Measurements from ENCODE around the gene PLCH2. TPM values are rescaled to one million over a fixed set of nuclear protein-coding genes. Genes with fewer than 3 reads are reported as not detected.

The PLCH2 gene
- total and polyA plus RNA-seq, 8 donors: 0.67 to 6.5 (median 3.7) TPM

DNA sequence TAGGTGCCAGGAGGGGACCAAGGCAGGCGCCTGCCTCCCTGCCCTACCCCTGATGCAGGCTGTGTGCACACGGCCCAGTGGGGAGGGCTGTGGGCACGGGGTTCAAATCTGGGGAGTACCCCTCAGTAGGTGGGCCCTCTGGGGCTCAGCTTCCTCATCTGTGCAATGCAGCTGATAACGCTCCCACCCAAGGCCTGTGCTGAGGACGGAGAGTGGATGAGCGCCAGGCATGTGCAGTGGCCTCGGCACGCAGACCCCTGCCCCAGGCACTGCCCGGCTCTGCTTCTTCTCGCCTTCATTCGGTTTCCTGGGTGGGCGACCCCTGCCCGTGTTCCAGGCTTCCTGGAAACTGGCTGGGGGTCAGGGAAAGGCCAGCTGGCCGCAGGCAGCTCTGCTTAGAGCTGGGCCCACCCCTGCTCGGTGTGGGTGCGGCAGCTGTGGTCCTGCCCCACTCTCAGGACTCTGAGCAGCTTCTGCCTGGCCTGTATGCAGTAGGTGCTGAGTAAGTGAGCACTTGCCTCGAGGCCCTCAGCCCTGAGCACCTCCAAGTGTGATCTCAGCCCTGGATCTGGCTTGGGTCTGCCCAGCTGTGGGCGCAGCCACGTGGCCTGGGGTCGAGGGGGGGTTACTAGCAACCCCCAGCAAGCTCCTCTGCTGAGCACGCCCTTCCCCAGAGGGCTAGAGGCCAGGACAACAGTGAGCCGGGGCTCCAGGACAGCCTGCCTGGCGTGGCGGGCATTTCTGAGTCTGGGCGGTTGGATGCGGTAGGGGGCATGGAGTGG lies 68.2 kb downstream of the PLCH2 start:
- Histone ChIP-seq H3K36me3 (no peaks in the 10 kb centered on the region), H3K4me1 (peaks cover 31 to 68% of the 10 kb centered on the region in 2 donors), H3K4me3 (no peak overlapping the region), H3K27me3 (peaks cover 3 to 28% of the 10 kb centered on the region in 2 donors), H3K9me3 (no peaks in the 10 kb centered on the region), H3K27ac (peak overlapping the region in 1 of 2 donors; percentile 20)
- ATAC-seq (no peak), DNase-seq (no peak)
- intact Hi-C loops (cut with DNase I): loop anchor here in 1 of 2 donors (10.0 kb wide), 1 partner anchor 129 kb away; the partner anchor contains the start of gene PEX10
- TF ChIP-seq, protein P1, sequence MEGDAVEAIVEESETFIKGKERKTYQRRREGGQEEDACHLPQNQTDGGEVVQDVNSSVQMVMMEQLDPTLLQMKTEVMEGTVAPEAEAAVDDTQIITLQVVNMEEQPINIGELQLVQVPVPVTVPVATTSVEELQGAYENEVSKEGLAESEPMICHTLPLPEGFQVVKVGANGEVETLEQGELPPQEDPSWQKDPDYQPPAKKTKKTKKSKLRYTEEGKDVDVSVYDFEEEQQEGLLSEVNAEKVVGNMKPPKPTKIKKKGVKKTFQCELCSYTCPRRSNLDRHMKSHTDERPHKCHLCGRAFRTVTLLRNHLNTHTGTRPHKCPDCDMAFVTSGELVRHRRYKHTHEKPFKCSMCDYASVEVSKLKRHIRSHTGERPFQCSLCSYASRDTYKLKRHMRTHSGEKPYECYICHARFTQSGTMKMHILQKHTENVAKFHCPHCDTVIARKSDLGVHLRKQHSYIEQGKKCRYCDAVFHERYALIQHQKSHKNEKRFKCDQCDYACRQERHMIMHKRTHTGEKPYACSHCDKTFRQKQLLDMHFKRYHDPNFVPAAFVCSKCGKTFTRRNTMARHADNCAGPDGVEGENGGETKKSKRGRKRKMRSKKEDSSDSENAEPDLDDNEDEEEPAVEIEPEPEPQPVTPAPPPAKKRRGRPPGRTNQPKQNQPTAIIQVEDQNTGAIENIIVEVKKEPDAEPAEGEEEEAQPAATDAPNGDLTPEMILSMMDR (IDR thresholded peaks at IDR 0.05): no peak

DNA sequence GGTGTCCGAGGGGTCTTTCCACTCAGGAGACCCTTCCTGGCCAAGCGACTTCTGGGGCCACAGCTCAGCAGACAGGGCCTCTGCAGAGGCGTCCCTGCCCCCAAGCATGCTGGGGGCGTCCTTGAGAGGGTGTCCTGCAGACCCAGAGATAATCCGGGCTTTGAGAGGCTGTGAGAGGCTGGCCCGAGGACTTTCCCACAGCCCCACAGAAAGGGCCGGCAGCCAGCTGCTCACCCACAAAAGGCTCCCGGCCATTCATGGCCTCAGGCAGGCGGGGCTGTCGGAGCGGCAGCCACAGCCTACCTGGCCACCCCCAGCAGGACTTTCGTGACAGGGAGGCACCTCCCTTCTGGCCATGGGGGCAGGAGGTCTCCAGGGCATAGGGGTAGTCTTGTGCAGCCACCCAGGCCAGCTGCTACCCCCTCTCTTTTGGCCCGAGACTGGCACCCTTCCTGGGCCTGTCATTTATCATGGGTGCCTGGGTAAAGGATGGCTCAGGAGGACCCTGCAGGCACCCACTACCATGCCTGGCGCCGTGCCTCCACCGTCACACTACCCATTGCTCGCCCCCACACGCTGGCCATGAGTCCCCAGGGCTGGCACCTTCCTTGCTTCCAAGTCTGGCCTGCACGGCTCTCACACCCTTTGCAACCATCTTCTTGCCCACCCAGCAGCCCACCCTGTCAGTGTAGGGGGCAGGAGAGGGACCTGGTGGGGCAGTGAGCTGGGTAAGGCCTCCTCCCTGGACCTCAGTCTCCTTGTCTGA lies 69.0 kb downstream of the PLCH2 start:
- Histone ChIP-seq H3K4me1 (peaks cover 31 to 76% of the 10 kb centered on the region in 2 donors), H3K27me3 (peaks cover 3 to 20% of the 10 kb centered on the region in 2 donors), H3K4me3 (no peak overlapping the region), H3K36me3 (no peaks in the 10 kb centered on the region), H3K9me3 (no peaks in the 10 kb centered on the region), H3K27ac (peak overlapping the region in 1 of 2 donors; percentile 97)
- TF ChIP-seq, protein P1 (IDR thresholded peaks at IDR 0.05): no peak
- no peak for ATAC-seq
- DNase-seq: no peak
- intact Hi-C loops (cut with DNase I): loop anchor here in 1 of 2 donors (10.0 kb wide), 1 partner anchor 130 kb away; the partner anchor contains the start of gene PEX10

DNA sequence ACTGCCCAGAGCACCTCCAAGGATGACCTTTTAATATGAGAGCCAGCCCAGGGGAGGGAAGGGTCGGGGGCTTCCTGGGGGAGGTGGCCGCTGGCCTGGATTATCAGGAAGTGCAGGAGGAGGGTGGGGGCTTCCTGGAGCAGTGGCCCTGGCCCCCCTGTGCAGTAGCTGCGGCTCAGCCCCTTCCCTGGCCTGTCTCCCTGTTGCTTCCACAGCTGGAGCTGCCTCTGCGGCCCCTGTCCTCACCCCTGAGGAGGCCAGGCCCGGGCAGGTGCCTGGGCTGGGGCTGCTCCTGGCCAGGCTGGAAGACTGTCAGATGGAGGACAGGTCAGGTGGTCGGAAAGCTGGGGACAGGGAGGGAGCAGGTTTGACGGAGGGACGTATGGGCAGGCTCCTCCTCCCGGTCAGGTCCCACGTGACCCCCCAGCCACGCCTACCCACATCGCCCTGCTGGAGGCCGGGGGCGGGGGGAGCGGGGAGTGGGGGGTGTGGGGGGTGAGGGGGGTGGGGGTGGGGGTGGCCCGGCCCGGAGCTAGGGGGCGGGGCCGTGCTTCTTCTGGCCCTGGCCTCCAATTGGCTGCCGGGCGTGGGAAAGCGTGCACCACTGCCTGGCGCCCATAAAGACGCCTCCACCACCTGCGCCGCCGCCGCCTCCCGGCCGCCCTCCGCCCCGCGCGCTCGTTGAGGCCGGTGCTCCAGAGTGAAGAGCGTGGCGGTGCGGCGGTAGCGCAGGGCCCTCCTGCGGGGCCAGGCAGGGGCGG lies 69.8 kb downstream of the PLCH2 start:
- peak overlapping the region; percentile 55 to 61 for H3K4me3 ChIP-seq
- intact Hi-C loops (cut with DNase I): loop anchor here in 1 of 2 donors (10.0 kb wide), 1 partner anchor 131 kb away; the partner anchor contains the start of gene PEX10
- DNase-seq: peak in 3 of 4 donors; percentile 86 to 98 (median 95)
- peaks cover 3 to 11% of the 10 kb centered on the region in 2 donors for H3K27me3 ChIP-seq
- H3K4me1 ChIP-seq: peaks cover 31 to 74% of the 10 kb centered on the region in 2 donors
- no peaks in the 10 kb centered on the region for H3K36me3 ChIP-seq
- no peaks in the 10 kb centered on the region for H3K9me3 ChIP-seq
- ATAC-seq: peak; percentile 72
- peak overlapping the region; percentile 97 for H3K27ac ChIP-seq
- TF ChIP-seq, protein P1 (IDR thresholded peaks at IDR 0.05): no peak

DNA sequence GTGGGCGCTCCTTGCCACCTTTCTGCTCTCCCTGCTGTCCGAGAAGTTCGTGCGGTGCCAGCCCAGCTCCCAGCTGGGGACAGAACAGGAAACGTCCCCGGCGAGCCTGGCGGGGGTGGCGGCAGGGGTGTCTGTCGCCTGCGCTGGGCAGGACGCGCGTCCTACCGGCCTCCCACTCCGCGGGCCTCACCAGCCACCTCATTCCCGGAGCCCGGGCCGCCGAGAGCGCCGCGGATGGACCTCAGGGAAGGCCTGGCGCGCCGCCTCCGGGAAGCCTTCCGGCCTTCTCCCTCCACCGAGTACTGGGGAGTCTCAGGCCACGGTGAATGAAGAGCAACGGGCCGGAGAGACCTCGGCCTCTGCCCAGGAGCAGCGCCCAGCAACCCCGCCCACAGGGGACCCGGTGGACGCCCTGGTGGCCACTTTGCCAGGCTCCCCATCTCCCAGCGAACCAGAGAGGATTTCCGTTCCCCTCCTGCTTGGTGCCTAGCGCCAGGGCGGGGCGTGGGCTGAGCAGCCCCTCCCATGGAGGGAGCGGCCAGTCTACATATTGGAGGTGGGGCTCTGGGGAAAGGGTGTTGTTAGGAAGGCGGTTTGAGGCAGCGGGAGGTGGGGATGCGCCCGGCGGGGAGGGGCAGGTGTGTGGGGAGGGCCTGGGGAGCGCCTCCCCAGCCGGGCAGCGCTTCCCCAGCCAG lies 70.6 kb downstream of the PLCH2 start:
- ATAC-seq: peak; percentile 79
- Histone ChIP-seq H3K4me3 (peak overlapping the region; percentile 55 to 61), H3K9me3 (no peaks in the 10 kb centered on the region), H3K4me1 (peaks cover 31 to 68% of the 10 kb centered on the region in 2 donors), H3K36me3 (no peaks in the 10 kb centered on the region), H3K27ac (peak overlapping the region; percentile 97), H3K27me3 (peaks cover 0 to 4% of the 10 kb centered on the region in 2 donors)
- intact Hi-C loops (cut with DNase I): loop anchor here in 1 of 2 donors (10.0 kb wide), 1 partner anchor 132 kb away; the partner anchor contains the start of gene PEX10
- peak in 3 of 4 donors; percentile 80 to 97 (median 94) for DNase-seq
- TF ChIP-seq, protein P1 (IDR thresholded peaks at IDR 0.05): peak in 1 of 2 donors; percentile 55

Measured in left lung (tissue), 10 donors.